Activated CD4-positive, alpha-beta memory T cell treated with anti-CD3 and anti-CD28 coated beads for 36 hours (primary cell): ENCODE measurements around the gene ACBD3. TPM values are rescaled to one million over a fixed set of nuclear protein-coding genes. Genes with fewer than 3 reads are reported as not detected.
A peak's percentile ranks its signal among the peaks of the same experiment; 100 is the strongest.

Source experiments
- CTCF ChIA-PET: fragments of 350-600 bp; sonication (Branson Sonifier 250); formaldehyde crosslinking; loops from one replicate; lab custom pipeline; 2021; ENCODE audit warnings: antibody characterized with exemption, inconsistent platforms; lab: Charles Lee
- POLR2A ChIA-PET: fragments of 350-600 bp; sonication (Branson Sonifier 250); formaldehyde crosslinking; loops from one replicate; lab custom pipeline; 2021; ENCODE audit warnings: antibody characterized with exemption; lab: Charles Lee
- DNase-seq: peaks from one replicate; pipeline ENCODE4 v3.0.0-alpha.2; 2020
- H3K27ac Mint-ChIP-seq: one replicate; pipeline ENCODE4 v1.8.0; 2021; ENCODE audit warnings: mixed read lengths
- H3K27me3 Mint-ChIP-seq: one replicate; pipeline ENCODE4 v1.8.0; 2021; ENCODE audit warnings: mixed read lengths
- H3K36me3 Mint-ChIP-seq: one replicate; pipeline ENCODE4 v1.8.0; 2021; ENCODE audit warnings: mixed read lengths
- H3K4me1 Mint-ChIP-seq: one replicate; pipeline ENCODE4 v1.8.0; 2021; ENCODE audit warnings: low read depth, mixed read lengths
- H3K4me3 Mint-ChIP-seq: one replicate; pipeline ENCODE4 v1.8.0; 2021; ENCODE audit warnings: mild to moderate bottlenecking, mixed read lengths
- H3K9me3 Mint-ChIP-seq: one replicate; pipeline ENCODE4 v1.8.0; 2021; ENCODE audit warnings: mixed read lengths
- intact Hi-C: fragments of 100-400 bp; cut with micrococcal nuclease; formaldehyde crosslinking; loops from one replicate; pipeline ENCODE4 v1.15.1; 2023
- total RNA-seq, 2 experiments: library from RNA; stranded (reverse); gene quantifications; one replicate each; pipeline ENCODE4 v1.2.3, GENCODE V29; 2021

The ACBD3 gene
- total RNA-seq, 2 experiments from 2014 or later: 18.7 to 20.7 TPM

- no peak overlapping the region for H3K4me3 Mint-ChIP-seq
- H3K4me1 Mint-ChIP-seq: peaks cover 11% of the 10 kb centered on the region
- DNase-seq: no peak
- no peak overlapping the region for H3K27ac Mint-ChIP-seq
- ChIA-PET POLR2A (no interaction called here), CTCF (no interaction called here)
- intact Hi-C loops: no loop called here
- no peaks in the 10 kb centered on the region for H3K9me3 Mint-ChIP-seq
- no peaks in the 10 kb centered on the region for H3K36me3 Mint-ChIP-seq
- H3K27me3 Mint-ChIP-seq: no peaks in the 10 kb centered on the region
These were observed 54.9 kb downstream of the ACBD3 start for GRCh38 chr1:226131639-226132038.

GRCh38 chr1:226129230-226129629 is 57.3 kb downstream of the ACBD3 start:
- H3K4me1 Mint-ChIP-seq: peaks cover 19% of the 10 kb centered on the region
- ChIA-PET CTCF (interaction anchor here (8.3 kb wide), 1 partner anchor 68 kb away, joined by 259 read pairs; no protein-coding TSS in a partner anchor), POLR2A (no interaction called here)
- no peaks in the 10 kb centered on the region for H3K27me3 Mint-ChIP-seq
- no peak for DNase-seq
- H3K36me3 Mint-ChIP-seq: no peaks in the 10 kb centered on the region
- intact Hi-C loops: no loop called here
- H3K27ac Mint-ChIP-seq: no peak overlapping the region
- no peaks in the 10 kb centered on the region for H3K9me3 Mint-ChIP-seq
- no peak overlapping the region for H3K4me3 Mint-ChIP-seq

GRCh38 chr1:226128487-226129075 is 58.0 kb downstream of the ACBD3 start:
- POLR2A ChIA-PET: no interaction called here
- intact Hi-C loops: no loop called here

GRCh38 chr1:226126824-226127569 is 59.5 kb downstream of the ACBD3 start:
- ChIA-PET POLR2A (interaction anchor here (1.5 kb wide), 1 partner anchor 182 kb away, joined by 4 read pairs; the partner anchor contains the start of gene LIN9), CTCF (interaction anchor here (0.8 to 8.3 kb wide), 6 partner anchors 27 to 338 kb away, joined by 3 to 259 read pairs (median 26); no protein-coding TSS in a partner anchor)
- intact Hi-C loops: no loop called here
- no peak for DNase-seq
- Mint-ChIP-seq H3K9me3 (no peaks in the 10 kb centered on the region), H3K4me1 (peaks cover 29% of the 10 kb centered on the region), H3K27me3 (no peaks in the 10 kb centered on the region), H3K4me3 (no peak overlapping the region), H3K36me3 (no peaks in the 10 kb centered on the region), H3K27ac (peak overlapping the region; percentile 77)

More at GRCh38 chr1:226128487-226129075, 58.0 kb downstream of the ACBD3 start:
- Mint-ChIP-seq H3K36me3 (no peaks in the 10 kb centered on the region), H3K4me3 (no peak overlapping the region), H3K27ac (no peak overlapping the region), H3K27me3 (no peaks in the 10 kb centered on the region), H3K4me1 (peaks cover 20% of the 10 kb centered on the region), H3K9me3 (no peaks in the 10 kb centered on the region)
- DNase-seq: no peak
- CTCF ChIA-PET: interaction anchor here (0.9 to 8.3 kb wide), 2 partner anchors 64 to 69 kb away, joined by 4 to 259 read pairs; no protein-coding TSS in a partner anchor

- Mint-ChIP-seq H3K36me3 (no peaks in the 10 kb centered on the region), H3K27ac (no peak overlapping the region), H3K9me3 (no peaks in the 10 kb centered on the region), H3K27me3 (no peaks in the 10 kb centered on the region), H3K4me3 (no peak overlapping the region), H3K4me1 (peaks cover 33% of the 10 kb centered on the region)
- ChIA-PET CTCF (interaction anchor here (0.5 to 8.3 kb wide), 57 partner anchors 8 to 629 kb away, joined by 3 to 259 read pairs (median 4); partner anchors contain the start of genes ACBD3, H3-3A, LIN9 and MIXL1), POLR2A (interaction anchor here (0.5 to 1.5 kb wide), 8 partner anchors 15 to 237 kb away, joined by 3 to 7 read pairs (median 4); partner anchors contain the start of genes H3-3A, LIN9 and SDE2)
- no peak for DNase-seq
- intact Hi-C loops: loop anchor here (1.0 to 2.0 kb wide), 4 partner anchors 59 to 211 kb away; no protein-coding TSS in a partner anchor
These were observed 60.7 kb downstream of the ACBD3 start for GRCh38 chr1:226125831-226126230.

- peak; percentile 93 for DNase-seq
- H3K36me3 Mint-ChIP-seq: no peaks in the 10 kb centered on the region
- H3K4me1 Mint-ChIP-seq: peaks cover 38% of the 10 kb centered on the region
- POLR2A ChIA-PET: interaction anchor here (0.7 to 1.5 kb wide), 6 partner anchors 15 to 208 kb away, joined by 3 to 7 read pairs (median 4); partner anchors contain the start of genes H3-3A, LIN9 and SDE2
- intact Hi-C loops: loop anchor here (1.0 to 2.0 kb wide), 4 partner anchors 60 to 212 kb away; no protein-coding TSS in a partner anchor
- CTCF ChIA-PET: interaction anchor here (0.5 to 8.3 kb wide), 56 partner anchors 8 to 628 kb away, joined by 3 to 259 read pairs (median 4); partner anchors contain the start of genes ACBD3, H3-3A, LIN9 and MIXL1
- H3K27ac Mint-ChIP-seq: no peak overlapping the region
- H3K4me3 Mint-ChIP-seq: no peak overlapping the region
- H3K9me3 Mint-ChIP-seq: no peaks in the 10 kb centered on the region
- no peaks in the 10 kb centered on the region for H3K27me3 Mint-ChIP-seq
These were observed 61.4 kb downstream of the ACBD3 start for GRCh38 chr1:226125097-226125630.

GRCh38 chr1:226123591-226124471 is 62.7 kb downstream of the ACBD3 start:
- ChIA-PET POLR2A (interaction anchor here (0.5 to 3.5 kb wide), 3 partner anchors 59 to 62 kb away, joined by 6 to 16 read pairs (median 8); partner anchors contain the start of gene H3-3A), CTCF (interaction anchor here (0.7 to 8.3 kb wide), 17 partner anchors 10 to 283 kb away, joined by 3 to 259 read pairs (median 7); partner anchors contain the start of gene PARP1)
- intact Hi-C loops: loop anchor here (2.0 to 5.0 kb wide), 3 partner anchors 41 to 283 kb away; partner anchors contain the start of gene PARP1
- Mint-ChIP-seq H3K4me1 (peaks cover 38% of the 10 kb centered on the region), H3K4me3 (peak overlapping the region; percentile 44), H3K36me3 (no peaks in the 10 kb centered on the region), H3K27me3 (no peaks in the 10 kb centered on the region), H3K9me3 (no peaks in the 10 kb centered on the region), H3K27ac (no peak overlapping the region)
- no peak for DNase-seq

GRCh38 chr1:226123212-226123560 is 63.4 kb downstream of the ACBD3 start:
- intact Hi-C loops: loop anchor here (2.0 to 5.0 kb wide), 2 partner anchors 40 to 284 kb away; partner anchors contain the start of gene PARP1
- H3K9me3 Mint-ChIP-seq: no peaks in the 10 kb centered on the region
- no peaks in the 10 kb centered on the region for H3K27me3 Mint-ChIP-seq
- H3K36me3 Mint-ChIP-seq: no peaks in the 10 kb centered on the region
- peak overlapping the region; percentile 86 for H3K27ac Mint-ChIP-seq
- DNase-seq: no peak
- CTCF ChIA-PET: interaction anchor here (0.7 to 8.3 kb wide), 12 partner anchors 13 to 284 kb away, joined by 3 to 259 read pairs (median 4); partner anchors contain the start of genes H3-3A and PARP1
- POLR2A ChIA-PET: interaction anchor here (2.0 to 3.5 kb wide), 2 partner anchors 58 to 61 kb away, joined by 8 to 16 read pairs; partner anchors contain the start of gene H3-3A
- H3K4me1 Mint-ChIP-seq: peaks cover 35% of the 10 kb centered on the region
- H3K4me3 Mint-ChIP-seq: peak overlapping the region; percentile 74

GRCh38 chr1:226121587-226122400 is 64.7 kb downstream of the ACBD3 start:
- CTCF ChIA-PET: interaction anchor here (0.9 to 8.3 kb wide), 13 partner anchors 11 to 285 kb away, joined by 3 to 259 read pairs (median 7); partner anchors contain the start of genes H3-3A and PARP1
- no peaks in the 10 kb centered on the region for H3K9me3 Mint-ChIP-seq
- H3K27me3 Mint-ChIP-seq: no peaks in the 10 kb centered on the region
- peak; percentile 78 for DNase-seq
- H3K4me3 Mint-ChIP-seq: peak overlapping the region; percentile 74
- POLR2A ChIA-PET: interaction anchor here (1.0 to 3.5 kb wide), 4 partner anchors 12 to 122 kb away, joined by 3 to 16 read pairs (median 6); partner anchors contain the start of genes H3-3A and SDE2
- intact Hi-C loops: loop anchor here (1.0 to 5.0 kb wide), 7 partner anchors 11 to 647 kb away; partner anchors contain the start of genes H3-3A, PARP1 and SDE2
- H3K4me1 Mint-ChIP-seq: peaks cover 26% of the 10 kb centered on the region
- no peaks in the 10 kb centered on the region for H3K36me3 Mint-ChIP-seq
- peak overlapping the region; percentile 74 for H3K27ac Mint-ChIP-seq
